Measurements from ENCODE around the gene RBP3.
A peak's percentile ranks its signal among the peaks of the same experiment; 100 is the strongest.

Gene RBP3

DNA sequence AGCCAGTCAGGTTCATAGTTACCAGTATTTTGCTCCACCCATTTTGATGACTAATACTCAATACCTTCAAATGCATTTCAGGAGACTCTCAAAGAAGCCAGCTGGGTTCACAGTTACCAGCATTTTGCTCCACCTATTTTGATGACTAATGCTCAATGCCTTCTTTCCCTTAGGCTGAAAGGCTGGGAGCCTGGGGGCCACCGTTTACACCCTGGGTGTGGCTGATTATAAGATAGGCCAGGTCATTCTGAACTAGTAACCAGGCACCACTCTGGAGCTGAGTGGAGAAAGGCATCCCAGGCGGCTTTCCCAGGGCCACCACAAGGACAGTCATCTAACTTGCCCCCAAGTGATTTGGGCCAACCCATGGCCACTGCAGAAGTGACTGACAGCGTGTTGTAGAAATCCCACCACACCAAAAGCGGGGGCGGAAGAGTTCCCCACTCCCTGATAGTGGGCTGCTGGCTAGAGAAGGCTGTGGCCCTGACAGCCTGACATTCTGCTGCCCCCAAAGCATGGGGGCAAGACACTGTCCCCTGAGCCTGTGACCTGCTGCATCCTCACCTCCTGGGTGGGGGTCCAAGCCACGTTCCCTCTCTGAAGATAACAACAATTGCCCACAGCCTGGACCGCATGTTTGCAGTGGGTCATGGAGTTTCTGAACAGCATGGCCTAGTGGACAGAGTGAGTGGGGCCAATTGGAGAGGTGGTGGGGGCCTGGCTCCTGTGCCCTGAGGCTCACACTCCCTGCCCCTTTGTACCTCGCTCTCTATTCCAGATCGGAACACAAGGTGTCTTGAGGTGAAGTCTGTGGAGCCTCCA lies 58.9 kb downstream of the RBP3 start (continued):
- TF ChIP-seq ZSCAN23 (tag by site-specific recombination; IDR thresholded peaks at IDR 0.05), result no peak
- TF ChIP-seq ZNF561 (tag by site-specific recombination; IDR thresholded peaks at IDR 0.05; ENCODE audit: borderline replicate concordance), result no peak
- no peak for TF ChIP-seq ZNF16 (tag by site-specific recombination; IDR thresholded peaks at IDR 0.05; ENCODE audit: low read depth)
- no peak for TF ChIP-seq ZNF621 (tag by site-specific recombination; IDR thresholded peaks at IDR 0.05)
- TF ChIP-seq KLF10 (tag by site-specific recombination; IDR thresholded peaks at IDR 0.05), result no peak
- TF ChIP-seq, protein P1, sequence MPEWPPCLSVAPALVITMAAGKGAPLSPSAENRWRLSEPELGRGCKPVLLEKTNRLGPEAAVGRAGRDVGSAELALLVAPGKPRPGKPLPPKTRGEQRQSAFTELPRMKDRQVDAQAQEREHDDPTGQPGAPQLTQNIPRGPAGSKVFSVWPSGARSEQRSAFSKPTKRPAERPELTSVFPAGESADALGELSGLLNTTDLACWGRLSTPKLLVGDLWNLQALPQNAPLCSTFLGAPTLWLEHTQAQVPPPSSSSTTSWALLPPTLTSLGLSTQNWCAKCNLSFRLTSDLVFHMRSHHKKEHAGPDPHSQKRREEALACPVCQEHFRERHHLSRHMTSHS (tag by site-specific recombination; IDR thresholded peaks at IDR 0.05), result no peak
- TF ChIP-seq, protein P2, sequence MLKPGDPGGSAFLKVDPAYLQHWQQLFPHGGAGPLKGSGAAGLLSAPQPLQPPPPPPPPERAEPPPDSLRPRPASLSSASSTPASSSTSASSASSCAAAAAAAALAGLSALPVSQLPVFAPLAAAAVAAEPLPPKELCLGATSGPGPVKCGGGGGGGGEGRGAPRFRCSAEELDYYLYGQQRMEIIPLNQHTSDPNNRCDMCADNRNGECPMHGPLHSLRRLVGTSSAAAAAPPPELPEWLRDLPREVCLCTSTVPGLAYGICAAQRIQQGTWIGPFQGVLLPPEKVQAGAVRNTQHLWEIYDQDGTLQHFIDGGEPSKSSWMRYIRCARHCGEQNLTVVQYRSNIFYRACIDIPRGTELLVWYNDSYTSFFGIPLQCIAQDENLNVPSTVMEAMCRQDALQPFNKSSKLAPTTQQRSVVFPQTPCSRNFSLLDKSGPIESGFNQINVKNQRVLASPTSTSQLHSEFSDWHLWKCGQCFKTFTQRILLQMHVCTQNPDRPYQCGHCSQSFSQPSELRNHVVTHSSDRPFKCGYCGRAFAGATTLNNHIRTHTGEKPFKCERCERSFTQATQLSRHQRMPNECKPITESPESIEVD (tag by site-specific recombination; IDR thresholded peaks at IDR 0.05), result no peak
- no peak for TF ChIP-seq ZNF394 (tag by site-specific recombination; IDR thresholded peaks at IDR 0.05; ENCODE audit: borderline replicate concordance)
- no peak for TF ChIP-seq SCRT1 (tag by site-specific recombination; IDR thresholded peaks at IDR 0.05; ENCODE audit: borderline replicate concordance)
- TF ChIP-seq ZNF324 (tag by site-specific recombination; IDR thresholded peaks at IDR 0.05), result no peak
- TF ChIP-seq ZNF555 (tag by site-specific recombination; conservative IDR thresholded peaks at IDR 0.05), result no peak
- TF ChIP-seq, protein P3, sequence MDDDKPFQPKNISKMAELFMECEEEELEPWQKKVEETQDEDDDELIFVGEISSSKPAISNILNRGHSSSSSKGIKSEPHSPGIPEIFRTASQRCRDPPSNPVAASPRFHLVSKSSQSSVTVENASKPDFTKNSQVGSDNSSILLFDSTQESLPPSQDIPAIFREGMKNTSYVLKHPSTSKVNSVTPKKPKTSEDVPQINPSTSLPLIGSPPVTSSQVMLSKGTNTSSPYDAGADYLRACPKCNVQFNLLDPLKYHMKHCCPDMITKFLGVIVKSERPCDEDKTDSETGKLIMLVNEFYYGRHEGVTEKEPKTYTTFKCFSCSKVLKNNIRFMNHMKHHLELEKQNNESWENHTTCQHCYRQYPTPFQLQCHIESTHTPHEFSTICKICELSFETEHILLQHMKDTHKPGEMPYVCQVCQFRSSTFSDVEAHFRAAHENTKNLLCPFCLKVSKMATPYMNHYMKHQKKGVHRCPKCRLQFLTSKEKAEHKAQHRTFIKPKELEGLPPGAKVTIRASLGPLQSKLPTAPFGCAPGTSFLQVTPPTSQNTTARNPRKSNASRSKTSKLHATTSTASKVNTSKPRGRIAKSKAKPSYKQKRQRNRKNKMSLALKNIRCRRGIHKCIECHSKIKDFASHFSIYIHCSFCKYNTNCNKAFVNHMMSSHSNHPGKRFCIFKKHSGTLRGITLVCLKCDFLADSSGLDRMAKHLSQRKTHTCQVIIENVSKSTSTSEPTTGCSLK (tag by site-specific recombination; IDR thresholded peaks at IDR 0.05), result no peak
- no peak for TF ChIP-seq HOXD13 (CRISPR knock-in tag; IDR thresholded peaks at IDR 0.05; ENCODE audit: borderline replicate concordance)
- TF ChIP-seq ZNF223 (tag by site-specific recombination; IDR thresholded peaks at IDR 0.05), result no peak
- TF ChIP-seq KLF1 (tag by site-specific recombination; IDR thresholded peaks at IDR 0.05), result peak; percentile 88
- no peak for TF ChIP-seq YY1 (tag by site-specific recombination; IDR thresholded peaks at IDR 0.05)
- no peak for TF ChIP-seq GFI1B (tag by site-specific recombination; IDR thresholded peaks at IDR 0.05)
- no peak for TF ChIP-seq ZNF571 (tag by site-specific recombination; IDR thresholded peaks at IDR 0.05)
- TF ChIP-seq EGR2 (tag by site-specific recombination; IDR thresholded peaks at IDR 0.05; ENCODE audit: low read depth), result 0 out of 2 replicates have a peak, but pooled peaks have one; percentile 14
- TF ChIP-seq, protein P4, sequence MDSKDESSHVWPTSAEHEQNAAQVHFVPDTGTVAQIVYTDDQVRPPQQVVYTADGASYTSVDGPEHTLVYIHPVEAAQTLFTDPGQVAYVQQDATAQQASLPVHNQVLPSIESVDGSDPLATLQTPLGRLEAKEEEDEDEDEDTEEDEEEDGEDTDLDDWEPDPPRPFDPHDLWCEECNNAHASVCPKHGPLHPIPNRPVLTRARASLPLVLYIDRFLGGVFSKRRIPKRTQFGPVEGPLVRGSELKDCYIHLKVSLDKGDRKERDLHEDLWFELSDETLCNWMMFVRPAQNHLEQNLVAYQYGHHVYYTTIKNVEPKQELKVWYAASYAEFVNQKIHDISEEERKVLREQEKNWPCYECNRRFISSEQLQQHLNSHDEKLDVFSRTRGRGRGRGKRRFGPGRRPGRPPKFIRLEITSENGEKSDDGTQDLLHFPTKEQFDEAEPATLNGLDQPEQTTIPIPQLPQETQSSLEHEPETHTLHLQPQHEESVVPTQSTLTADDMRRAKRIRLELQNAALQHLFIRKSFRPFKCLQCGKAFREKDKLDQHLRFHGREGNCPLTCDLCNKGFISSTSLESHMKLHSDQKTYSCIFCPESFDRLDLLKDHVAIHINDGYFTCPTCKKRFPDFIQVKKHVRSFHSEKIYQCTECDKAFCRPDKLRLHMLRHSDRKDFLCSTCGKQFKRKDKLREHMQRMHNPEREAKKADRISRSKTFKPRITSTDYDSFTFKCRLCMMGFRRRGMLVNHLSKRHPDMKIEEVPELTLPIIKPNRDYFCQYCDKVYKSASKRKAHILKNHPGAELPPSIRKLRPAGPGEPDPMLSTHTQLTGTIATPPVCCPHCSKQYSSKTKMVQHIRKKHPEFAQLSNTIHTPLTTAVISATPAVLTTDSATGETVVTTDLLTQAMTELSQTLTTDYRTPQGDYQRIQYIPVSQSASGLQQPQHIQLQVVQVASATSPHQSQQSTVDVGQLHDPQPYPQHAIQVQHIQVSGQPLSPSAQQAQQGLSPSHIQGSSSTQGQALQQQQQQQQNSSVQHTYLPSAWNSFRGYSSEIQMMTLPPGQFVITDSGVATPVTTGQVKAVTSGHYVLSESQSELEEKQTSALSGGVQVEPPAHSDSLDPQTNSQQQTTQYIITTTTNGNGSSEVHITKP (tag by site-specific recombination; IDR thresholded peaks at IDR 0.05), result 0 out of 2 replicates have a peak, but pooled peaks have one; percentile 21
- no peak for TF ChIP-seq KLF7 (tag by site-specific recombination; IDR thresholded peaks at IDR 0.05; ENCODE audit: borderline replicate concordance)

Measured in HEK293 (cell line).